SHP77 treated with DMSO at 0.1 percent for 48 hours (cell line): ENCODE data around the gene ITGB4.
"Not testable (repeated sequence)": the region's sequence is repeated elsewhere in the genome, so short reads cannot be mapped to it uniquely, and the experiment has no call there.

ENCODE experiments used
- DNase-seq: peaks from one replicate; lab custom pipeline; 2025; lab: John Stamatoyannopoulos, UW

ITGB4 gene

DNA sequence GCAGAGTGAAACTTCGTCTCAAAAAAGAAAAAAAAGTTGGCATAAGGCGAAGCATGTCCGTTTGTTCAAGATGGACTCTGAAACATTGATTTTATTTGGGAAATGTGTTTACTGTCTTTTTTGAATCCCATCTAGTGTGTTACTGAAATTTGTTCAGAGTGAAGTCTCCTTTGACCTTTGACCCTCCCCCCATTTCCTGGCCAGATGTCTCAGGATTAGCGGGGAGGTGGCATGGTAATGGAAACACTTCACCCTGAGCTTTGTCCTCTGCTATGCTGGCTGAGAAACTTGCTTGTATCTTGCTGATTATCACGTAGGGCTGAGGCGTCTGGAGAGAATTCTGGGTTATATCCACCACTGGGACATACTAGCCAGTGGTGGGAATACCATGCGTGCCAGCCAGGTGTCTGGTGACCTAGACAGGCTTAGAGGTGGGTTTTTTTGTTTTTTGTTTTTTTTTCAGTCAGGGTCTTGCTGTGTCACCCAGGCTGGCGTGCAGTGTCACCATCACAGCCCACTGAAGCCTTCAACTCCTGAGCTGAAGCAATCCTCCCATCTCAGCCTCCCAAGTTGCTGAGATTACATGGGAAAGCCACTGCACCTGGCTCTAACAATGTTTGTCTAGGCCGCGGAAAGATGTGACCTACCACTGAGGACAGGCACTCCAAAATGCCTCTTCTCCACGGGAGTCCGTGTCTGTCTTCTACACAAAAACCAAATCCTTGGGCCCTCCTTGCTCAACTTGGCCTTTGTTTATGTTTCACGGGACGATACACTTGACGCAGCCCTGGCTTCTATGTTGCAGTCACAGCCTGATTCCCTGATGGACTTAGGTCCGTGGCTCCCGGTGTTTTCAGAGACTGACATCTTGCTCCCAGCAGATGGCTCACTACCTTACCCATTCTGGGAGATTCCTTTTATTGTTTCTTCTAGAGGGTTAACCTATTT lies 50.3 kb downstream of the ITGB4 start:
- no peak for DNase-seq

DNA sequence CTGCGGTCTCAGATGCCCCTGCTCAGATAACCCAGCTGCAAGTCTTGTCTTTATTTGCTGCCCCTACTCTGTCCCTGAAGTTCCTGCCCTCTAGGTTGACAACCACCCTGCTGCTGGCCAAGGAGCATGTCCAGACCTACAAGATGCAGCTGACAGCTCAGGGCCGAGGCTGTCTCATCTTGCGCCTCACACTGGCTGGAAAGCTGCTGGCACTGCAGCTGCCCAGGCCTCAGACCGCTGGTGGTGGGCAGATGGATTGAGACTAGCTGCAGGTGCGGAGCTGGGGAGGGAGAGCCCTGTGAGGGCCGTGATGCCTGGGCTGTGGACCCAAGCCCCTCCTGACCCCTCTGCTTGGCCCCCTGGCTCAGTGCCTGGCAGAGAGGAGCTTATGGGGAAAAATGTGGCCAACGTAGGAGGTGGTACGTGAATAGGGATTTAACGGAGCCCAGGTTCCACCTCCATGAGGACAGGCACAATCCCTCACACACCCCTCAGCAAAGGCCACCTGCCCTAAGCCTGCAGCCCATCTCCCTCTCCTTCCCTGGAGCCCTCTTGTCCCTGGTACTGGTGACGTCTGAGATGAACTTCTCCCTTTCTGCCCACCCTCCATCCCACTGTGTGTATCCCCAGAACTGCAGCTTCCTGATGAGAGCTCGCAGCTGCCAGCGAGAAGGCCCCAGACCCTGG lies 52.0 kb downstream of the ITGB4 start:
- DNase-seq = peak; percentile 23

DNA sequence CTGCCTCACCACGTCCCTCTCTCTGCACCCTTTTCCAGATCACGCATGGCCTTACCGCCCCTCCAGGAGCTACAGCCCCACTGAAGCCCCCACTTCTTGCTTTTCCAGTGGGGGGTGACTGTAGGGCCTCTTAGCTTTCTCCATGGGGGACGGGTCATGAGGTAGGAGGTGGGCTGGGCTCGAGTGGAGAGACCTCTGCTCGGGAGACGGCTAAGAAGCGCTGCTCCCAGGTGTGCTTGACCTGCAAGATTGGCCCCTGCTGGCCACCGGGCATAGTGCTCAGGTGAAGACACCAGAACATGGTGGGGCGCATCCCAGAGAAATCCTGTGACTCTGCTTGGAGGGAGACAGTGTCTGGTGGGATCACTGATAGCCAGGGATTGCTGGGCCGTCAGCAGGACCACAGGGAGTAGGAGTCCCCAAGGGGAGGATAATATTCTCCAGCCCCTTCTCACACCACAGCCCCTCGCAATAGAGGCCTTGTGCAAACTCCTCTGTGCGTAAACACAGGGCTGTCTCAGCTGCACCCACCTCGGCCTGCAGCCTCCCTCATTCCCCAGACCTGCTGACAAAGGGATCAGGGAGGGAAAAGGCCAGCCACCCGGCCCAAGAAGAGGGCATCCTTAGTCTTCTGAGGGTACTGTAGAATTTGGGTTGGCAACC lies 52.7 kb downstream of the ITGB4 start:
- no peak for DNase-seq

DNA sequence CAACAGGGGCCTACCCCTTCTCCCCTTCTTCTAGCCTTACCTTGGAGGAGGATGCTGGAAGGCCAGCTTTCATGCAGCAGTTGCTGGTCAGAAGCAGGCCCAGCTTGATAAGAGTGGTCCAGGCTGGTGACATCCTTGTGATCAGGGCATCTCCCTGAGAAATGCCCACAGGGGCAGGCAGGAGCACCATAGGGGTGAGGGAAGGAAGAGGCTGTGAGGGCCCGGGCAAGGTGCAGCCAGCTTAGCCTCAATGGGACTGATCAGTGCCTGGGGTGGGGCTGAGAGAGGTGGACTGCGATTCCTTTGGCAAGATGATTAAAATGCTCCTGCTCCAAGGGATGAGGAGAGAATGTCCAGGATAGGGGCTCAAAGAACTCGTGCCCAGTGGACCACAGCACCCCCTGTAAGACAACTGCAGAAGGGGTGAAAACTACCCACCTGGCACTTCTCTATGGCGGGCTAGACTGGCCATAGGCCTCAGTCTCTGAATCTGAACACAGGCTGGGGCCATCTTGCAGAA lies 53.3 kb downstream of the ITGB4 start:
- DNase-seq = no peak

DNA sequence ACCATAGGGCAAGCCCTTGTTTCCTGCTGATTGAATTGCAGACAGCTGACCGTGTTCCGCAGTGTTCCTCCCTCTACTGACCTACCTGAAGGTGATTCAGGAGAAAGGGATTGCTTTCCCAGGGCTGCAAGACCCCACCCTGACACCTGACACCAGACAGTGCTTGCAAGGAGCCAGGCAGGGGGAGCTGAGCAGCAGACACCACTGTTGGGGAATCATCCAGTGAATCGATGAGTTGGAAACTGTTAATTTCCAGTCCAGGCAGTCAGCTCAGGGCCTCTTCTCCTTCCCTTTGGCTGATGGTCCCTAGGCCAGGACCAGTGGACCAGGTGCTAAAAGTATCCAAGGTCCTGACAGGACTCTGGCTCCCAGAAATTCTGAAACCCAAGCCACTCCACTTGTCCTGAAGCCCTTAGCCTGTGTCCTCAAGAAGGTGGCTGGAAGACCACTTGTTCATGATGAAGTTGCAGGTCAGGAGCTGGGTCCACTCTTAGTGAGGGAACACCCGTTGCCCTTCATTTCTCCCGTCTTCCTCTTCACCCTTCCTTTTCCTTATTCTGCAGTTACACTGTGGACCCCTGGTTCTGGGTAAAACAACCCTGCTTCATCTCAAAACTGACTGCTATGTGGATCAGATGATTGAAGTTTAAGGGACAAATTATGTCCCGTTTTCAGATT lies 53.9 kb downstream of the ITGB4 start:
- no peak for DNase-seq

DNA sequence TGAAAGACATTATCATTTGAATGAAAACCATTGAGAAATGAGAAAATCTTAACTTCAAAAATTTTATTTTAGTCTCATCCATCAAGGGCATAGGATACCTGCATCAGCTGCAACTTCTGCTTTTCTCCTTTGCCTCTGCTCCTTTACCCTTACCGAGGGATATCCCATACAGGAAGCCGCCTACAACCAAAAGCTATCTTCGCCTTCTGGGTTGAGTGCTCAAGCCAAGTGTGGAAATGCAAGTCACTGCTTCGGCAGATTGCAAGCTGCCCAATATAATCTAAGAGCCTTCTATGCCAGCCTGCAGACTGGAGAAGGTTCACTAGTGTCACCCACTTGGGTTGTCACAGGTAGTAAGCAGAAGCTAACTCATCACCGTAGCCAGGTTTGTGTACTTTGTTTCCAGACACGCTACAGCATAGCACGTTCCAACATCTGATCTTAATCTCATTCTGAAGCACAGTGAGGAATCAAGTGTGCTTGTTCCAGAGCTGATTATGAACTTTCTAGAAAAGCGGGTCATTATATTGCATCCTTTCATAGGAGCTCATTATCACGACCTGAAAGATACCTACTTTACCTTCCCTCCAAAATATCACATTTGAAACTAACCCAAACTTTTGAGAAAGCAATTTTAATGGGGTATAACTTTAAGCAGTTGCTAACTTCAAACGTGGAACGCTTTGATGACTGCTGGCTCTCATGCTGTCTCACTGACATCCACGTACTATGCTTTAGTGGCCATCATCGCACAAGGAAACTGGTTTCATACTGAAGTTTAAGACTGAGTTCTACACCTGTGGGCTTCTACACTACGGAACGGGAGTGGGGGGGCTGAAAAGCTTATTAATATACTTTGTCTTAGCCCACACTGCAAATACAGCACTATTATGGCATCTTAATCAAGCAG lies 55.4 kb downstream of the ITGB4 start:
- DNase-seq = no peak

DNA sequence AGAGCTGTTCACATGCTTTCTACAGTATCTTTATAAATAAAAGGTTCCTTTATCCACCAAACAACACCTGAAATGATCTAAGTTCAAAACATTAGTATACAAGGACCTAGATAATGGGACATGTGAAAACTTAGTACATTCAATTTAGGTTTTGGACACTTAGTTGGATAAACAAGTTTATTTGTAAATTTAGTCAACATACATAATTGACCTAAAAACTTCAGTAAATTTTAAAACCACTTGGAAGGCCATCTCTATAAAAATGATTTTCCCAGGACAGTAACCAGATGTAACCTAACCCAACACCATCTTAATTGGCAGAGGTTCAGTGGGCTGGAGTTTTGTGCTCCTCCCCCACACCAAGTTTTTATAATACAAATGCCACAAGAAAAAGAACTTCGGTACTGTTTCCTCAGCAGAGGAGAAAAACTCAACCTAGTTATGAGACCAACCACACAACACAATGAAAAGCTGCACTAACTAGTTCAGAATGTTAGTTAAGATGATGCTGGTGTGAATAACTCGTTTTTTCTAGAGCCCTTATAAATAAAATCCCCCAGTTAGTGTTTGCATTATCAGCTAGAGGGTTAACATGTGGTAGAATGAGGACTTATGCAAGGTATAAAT lies 56.1 kb downstream of the ITGB4 start:
- no peak for DNase-seq

DNA sequence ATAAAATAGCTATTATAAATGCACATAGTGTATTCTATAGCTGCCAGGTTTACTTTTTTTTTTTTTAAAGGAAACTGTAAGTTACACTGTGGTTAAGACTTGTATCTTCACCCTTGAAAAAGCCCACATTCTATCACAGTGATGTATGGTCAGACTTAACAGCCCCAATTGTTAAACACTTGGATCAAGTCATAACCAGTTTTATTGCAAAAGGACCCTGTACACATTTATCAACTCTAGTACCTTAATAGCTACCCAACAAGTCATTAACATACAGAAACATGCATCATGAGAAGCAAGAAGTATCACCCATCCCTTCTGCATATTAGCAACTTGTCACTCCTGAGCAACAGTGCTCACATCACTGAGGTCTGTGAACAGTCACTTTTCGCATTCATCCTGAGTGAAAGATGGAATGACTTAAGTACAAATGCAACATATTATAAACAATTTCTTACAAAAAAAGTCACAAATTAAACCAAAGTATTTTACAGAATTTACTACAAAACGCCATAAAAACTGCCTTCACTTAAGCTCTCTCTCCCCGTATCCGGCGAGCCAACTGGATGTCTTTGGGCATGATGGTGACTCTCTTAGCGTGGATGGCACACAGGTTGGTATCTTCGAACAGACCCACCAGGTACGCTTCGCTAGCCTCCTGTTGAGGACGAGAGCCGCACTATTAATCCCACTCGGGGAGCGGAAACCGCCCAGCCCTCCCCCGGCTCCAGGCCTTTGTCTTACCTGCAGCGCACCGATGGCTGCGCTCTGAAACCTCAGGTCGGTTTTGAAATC lies 57.0 kb downstream of the ITGB4 start:
- not testable (repeated sequence) for DNase-seq

DNA sequence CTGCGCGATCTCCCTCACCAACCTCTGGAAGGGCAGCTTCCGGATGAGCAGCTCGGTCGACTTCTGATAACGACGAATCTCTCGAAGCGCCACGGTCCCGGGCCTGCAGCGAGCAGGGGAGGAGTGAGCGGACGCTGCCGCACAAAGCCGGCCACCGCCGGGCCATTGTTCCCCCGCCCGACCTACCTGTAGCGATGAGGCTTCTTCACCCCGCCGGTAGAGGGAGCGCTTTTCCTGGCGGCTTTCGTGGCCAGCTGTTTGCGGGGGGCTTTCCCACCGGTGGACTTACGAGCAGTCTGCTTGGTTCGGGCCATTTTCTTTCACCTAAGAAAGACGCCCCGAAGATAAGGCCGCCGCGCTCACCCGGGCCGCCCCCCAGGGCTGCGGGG lies 57.6 kb downstream of the ITGB4 start:
- DNase-seq = no peak

DNA sequence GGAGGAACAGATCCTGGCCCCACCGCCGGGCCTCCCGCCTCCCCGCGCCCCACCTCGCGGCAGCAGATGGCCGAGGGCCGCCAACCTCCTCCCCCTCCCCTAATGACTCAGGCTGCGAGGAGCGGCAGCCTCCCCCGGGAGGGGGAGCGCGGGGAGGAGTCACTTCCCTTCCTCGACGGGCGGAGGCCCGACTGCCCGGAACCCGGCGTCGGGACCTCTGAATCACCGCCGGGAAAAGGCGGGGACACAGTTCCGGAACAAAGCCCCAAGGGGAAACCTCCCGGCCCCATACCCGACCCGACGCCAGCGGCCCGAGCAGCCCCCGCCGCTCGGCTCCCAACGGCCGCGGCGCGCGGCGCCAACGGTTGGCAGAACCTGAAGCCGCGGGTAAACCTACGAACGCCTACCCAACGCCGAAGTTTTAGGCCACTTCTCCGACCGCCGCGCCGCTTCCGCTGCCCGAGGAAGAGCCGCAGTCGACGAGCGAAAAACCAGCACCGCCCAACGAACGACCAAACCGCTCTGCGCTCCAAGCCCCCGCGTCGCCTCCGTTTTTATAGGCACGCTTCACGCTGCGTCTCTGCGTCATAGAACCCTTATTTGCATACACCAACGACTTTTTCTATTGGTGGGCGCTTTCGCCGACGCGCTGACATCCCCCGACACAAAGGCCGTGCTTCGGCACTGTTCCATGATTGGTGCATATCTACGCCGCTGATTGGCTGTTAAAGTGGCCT lies 58.2 kb downstream of the ITGB4 start:
- DNase-seq = peak; percentile 100

DNA sequence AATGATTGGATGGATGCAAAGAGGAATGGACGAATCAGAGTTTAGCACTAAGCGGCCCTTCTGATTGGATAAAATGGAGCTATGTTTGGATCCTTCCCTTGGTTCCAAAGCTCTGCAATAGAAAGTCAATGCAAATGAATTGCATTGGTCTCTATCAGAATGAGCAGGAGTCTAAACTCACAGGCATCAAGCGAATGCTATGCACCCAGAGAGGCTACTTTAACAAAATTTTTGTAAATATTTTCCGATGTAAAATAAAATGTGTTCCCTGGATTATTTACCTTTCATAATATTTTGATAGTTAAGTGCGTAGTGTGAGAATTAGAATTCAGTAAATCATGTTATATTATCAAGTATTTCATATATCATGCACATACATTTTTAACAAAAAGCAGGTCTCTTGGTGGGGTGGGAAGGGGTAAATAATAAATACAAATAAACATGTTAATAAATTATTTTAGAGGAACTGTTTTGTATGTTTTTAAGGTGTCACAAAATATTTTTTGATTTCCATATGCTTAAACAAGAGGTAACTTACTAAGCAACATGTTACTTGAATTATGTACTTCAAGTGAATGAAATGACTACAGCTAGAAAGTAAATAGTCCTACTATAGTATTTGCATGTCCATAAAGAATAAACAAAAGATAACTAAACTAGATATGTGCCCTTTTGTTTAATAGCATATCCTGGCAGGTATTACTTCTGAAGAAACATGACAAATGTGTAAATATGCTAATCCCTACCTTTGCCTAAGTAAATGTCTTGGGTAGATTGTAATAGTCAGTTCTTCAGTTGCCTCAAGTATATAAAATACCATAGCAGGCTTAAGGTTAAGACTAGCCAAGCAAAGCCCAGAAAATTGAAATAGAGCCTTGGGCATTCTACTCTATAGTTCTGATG lies 59.0 kb downstream of the ITGB4 start:
- no peak for DNase-seq

DNA sequence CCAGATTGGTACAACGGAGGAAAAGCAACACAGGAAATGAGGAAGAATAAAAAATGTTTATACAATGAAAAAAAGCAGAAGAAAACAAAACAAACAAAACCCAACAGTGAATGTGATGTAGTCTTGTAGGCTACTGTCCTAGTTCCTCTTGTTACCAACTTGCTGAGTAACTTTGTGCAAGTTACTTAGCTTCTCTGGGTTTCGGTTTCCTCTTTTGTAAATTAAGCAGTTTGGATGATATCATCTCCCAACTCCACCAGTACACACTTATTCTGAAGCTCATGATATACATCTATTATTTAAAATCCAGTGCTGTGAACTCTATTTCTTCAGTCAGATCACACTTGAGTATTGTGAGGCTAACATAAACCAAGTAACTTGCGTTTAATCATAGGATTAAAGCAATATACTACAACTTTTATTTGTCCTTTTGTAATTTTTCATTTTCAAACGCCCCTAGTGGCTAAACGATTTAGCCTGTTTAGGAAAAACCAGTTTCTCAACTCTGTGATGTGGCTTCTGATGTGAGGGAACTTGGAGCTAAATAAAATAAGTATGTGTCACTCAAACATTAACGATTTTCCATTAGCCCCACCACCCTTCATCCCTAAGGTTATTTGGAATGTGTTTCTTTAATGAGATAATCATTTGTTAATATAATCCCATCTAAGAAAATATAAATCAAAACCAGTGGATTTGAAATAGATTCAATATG lies 62.0 kb downstream of the ITGB4 start:
- peak; percentile 50 for DNase-seq

DNA sequence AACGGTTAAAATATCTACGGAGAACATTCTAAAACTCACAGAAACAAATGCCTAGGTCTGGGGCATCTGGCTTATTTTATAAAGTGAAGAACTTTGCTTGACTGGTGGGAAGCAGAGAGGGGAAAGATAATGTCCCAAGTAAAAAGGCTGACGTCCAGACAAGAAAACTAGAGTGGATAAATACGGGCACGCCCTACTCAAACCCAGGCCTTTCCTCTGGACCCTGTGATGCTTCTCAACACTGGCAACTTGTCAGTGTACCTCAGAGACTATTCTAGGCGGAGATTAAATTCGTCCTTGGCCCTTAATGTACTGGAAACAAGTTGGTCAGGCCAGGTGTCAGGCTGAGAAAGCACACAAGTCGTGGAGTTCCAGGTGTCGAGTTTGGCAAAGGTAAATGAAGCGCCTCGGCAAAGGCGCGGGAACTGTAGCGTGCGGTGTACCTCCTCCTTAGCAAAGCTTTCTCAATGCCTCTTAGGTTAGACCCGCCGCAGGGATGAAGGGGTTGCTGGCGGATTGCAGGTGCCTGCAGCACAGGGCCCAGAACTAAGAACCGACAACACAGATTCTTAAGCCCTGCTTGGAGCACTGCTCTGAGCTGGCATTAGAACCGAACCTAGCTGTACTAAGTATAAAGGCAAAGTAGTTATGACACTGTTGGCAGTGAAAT lies 62.7 kb downstream of the ITGB4 start:
- peak; percentile 83 for DNase-seq

DNA sequence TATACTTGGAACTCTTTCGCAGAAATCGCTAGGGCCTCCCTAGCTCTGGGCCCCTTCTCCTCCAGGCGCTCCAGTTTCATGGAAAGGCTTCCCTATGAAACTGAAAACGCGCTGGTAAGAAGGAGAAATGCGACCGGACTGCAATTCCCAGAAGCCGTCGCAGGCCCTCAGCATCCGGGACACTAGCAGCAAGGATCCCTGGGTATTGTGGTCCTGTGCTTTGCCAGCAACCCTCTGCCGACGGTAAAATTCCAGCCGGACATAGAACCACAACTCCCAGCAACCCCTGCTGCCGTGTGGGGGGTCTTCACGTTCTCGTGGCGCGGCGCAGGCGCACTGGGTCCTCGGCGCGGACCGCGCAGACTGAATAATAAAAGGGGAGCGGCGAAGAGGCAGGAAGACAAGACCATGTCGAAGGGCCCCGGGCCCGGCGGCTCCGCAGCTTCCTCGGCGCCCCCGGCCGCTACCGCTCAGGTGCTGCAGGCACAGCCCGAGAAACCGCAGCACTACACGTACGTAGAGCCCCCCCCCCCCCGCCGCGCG lies 63.3 kb downstream of the ITGB4 start, which contains the start of gene UNK:
UNK (plus strand) TSS at position 334 of the 543 bp plus-strand sequence; CDS start at position 409, 75 bp downstream.
- peak; percentile 100 for DNase-seq

DNA sequence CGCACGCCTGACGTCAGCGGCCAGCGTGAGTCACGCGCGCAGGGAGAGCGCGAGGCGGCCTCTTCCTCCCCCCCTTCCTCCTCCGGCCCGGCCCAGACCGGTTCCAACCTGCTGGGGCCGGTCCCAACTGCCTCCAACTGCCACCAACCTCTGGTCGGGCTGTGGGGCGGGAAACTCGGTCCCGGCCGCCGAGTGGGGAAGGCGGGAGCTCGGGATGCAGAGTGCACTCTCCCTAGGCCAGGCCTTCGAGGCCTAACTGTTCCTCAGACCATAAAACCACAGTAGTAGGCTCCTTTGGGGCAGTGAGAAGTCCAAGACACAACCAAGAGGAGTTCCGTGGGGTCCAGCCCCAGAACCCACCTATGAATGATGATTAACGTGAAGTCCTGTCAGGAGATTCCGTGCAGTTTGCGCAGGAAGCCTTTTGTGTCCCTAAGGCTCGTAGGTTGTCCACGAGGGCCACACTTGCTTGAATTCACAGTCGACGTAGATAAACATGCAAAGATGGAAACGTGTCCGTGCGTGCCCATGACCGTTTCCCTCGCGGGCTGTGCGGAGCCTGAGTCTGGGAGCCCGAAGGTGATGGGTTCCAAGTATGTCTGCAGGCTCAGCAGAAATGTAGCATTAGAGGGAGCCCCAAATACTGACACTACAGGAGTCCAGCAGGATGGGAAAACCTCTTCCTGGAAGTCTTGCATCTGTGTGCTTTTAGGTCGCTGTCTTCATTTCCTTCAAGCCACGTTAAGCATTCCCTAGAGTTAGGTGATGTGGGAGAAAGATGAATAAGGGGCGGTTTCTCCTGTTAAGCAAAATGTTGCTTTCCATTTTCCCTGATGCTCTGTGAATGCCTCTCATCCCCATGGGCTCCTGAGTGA lies 64.0 kb downstream of the ITGB4 start:
- DNase-seq = peak; percentile 93
